IMR-90 (cell line): ENCODE data around the gene ZNF200.

Source experiments
- FOS ChIP-seq: fragments of 150-350 bp; IDR thresholded peaks from 2 replicates; pipeline ENCODE4 v1.6.1; 2016; ENCODE audit warnings: low read depth, low read length
- MAZ ChIP-seq: IDR thresholded peaks from 2 replicates; pipeline ENCODE4 v1.6.1; 2012; ENCODE audit warnings: low read depth, mild to moderate bottlenecking, low read length, improper control_type of control experiment, moderate library complexity, borderline replicate concordance
- POLR2A ChIP-seq: IDR thresholded peaks from 2 replicates; pipeline ENCODE4 v1.6.1; 2012; ENCODE audit warnings: mild to moderate bottlenecking, low read depth, low read length
- SMC3 ChIP-seq: fragments of 150-350 bp; IDR thresholded peaks from 2 replicates; pipeline ENCODE4 v1.6.1; 2016; ENCODE audit warnings: low read depth, mild to moderate bottlenecking, antibody characterized with exemption, low read length, moderate library complexity
- TF ChIP-seq, protein P1 (sequence below): fragments of 150-350 bp; IDR thresholded peaks from 2 replicates; pipeline ENCODE4 v1.6.1; 2016; ENCODE audit warnings: low read depth, mild to moderate bottlenecking, low read length, moderate library complexity, borderline replicate concordance
- TF ChIP-seq, protein P2 (sequence below): conservative IDR thresholded peaks from 2 replicates; pipeline ENCODE4 v1.5.1; 2012; ENCODE audit warnings: mild to moderate bottlenecking, low read depth, low read length, improper control_type of control experiment
- TF ChIP-seq, protein P3 (sequence below): fragments of 150-350 bp; IDR thresholded peaks from 2 replicates; pipeline ENCODE4 v1.6.1; 2017; ENCODE audit warnings: mild to moderate bottlenecking, antibody characterized with exemption, low read length, low read depth

DNA sequence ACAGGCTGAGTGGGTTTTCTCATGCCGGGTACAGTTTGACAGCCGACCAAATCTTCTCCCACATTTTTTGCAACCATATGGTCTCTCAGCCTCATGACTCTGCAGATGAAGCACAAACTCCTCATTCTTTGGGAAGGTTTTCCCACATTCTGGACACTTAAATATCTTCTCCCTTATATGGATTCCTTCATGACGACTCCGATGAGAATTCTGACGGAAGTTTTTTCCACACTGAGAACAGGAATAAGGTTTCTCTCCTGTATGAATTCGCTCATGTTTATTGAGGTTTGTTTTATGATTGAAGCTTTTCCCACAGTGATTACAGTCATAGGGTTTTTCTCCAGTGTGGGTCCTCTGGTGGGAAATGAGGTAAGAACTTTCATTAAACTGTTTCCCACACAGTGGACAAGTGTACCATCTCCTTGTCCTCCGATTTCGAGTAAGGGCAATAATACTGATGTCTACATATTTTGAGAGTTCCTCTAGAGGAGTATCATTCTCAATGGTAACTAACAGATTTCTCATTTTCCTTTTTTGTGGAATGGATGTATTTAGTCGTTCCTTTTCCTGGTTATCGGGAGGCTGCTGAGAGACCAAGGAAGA, 10.9 kb downstream of the ZNF200 start:
- TF ChIP-seq, protein P1, sequence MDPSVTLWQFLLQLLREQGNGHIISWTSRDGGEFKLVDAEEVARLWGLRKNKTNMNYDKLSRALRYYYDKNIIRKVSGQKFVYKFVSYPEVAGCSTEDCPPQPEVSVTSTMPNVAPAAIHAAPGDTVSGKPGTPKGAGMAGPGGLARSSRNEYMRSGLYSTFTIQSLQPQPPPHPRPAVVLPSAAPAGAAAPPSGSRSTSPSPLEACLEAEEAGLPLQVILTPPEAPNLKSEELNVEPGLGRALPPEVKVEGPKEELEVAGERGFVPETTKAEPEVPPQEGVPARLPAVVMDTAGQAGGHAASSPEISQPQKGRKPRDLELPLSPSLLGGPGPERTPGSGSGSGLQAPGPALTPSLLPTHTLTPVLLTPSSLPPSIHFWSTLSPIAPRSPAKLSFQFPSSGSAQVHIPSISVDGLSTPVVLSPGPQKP, result no peak
- TF ChIP-seq MAZ, result no peak
- no peak for TF ChIP-seq POLR2A
- TF ChIP-seq, protein P2, sequence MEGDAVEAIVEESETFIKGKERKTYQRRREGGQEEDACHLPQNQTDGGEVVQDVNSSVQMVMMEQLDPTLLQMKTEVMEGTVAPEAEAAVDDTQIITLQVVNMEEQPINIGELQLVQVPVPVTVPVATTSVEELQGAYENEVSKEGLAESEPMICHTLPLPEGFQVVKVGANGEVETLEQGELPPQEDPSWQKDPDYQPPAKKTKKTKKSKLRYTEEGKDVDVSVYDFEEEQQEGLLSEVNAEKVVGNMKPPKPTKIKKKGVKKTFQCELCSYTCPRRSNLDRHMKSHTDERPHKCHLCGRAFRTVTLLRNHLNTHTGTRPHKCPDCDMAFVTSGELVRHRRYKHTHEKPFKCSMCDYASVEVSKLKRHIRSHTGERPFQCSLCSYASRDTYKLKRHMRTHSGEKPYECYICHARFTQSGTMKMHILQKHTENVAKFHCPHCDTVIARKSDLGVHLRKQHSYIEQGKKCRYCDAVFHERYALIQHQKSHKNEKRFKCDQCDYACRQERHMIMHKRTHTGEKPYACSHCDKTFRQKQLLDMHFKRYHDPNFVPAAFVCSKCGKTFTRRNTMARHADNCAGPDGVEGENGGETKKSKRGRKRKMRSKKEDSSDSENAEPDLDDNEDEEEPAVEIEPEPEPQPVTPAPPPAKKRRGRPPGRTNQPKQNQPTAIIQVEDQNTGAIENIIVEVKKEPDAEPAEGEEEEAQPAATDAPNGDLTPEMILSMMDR, result no peak
- TF ChIP-seq, protein P3, sequence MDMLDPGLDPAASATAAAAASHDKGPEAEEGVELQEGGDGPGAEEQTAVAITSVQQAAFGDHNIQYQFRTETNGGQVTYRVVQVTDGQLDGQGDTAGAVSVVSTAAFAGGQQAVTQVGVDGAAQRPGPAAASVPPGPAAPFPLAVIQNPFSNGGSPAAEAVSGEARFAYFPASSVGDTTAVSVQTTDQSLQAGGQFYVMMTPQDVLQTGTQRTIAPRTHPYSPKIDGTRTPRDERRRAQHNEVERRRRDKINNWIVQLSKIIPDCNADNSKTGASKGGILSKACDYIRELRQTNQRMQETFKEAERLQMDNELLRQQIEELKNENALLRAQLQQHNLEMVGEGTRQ, result no peak
- no peak for TF ChIP-seq SMC3
- TF ChIP-seq FOS, result no peak
